Measurements from ENCODE around the gene SIRT4.

GRCh38 chr12:120262852-120263747, 39.0 kb upstream of the SIRT4 start:
- TF ChIP-seq CTCF (IDR thresholded peaks at IDR 0.05 in 4 of 5, conservative IDR thresholded peaks at IDR 0.05 in 1 of 5): no peak
- TF ChIP-seq POLR2A (IDR thresholded peaks at IDR 0.05): peak in 1 of 2 donors; percentile 24

Measured in gastrocnemius medialis (tissue), 4 donors.